ENCODE results near the gene DLG3.
"Not testable (repeated sequence)": the region's sequence is repeated elsewhere in the genome, so short reads cannot be mapped to it uniquely, and the experiment has no call there.

The DLG3 gene

DNA sequence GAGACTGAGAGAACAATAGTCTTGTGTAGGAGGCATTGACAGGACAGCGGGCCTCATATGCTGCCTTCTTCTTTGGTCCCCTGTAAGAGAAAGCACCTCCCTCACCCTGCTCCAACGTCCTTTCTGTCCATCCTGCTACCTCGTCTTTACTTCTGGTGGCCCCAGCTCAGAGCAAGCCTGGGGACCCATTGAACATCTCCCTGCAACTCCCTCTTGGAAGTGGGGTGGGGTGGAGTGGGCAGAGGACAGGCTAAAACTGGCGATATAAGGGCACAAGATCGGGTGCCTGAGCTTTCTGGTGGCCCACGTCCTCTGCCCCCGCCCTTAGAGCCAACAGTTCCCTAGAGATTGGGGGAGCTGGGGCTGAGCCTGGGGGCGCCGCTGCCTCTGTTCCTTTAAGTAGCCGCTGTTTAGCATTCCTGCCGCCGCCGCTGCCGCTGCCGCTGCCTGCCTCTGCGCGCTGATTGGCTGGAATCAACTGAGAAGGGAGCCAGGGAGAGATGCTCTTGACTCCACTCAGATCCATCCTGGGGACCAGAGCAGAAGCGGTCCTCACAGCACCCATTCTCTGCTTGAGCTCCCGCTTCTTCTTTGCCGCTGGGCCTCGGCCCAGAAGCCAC is at the start of gene DLG3:
Gene DLG3, plus strand, starts transcription at position 510 of the 620 bp plus-strand sequence. CDS start 367 bp downstream, outside the sequence.
- Histone ChIP-seq H3K4me1 (ENCODE audit: control insufficient read depth, insufficient read depth, low read length) (no peaks in the 10 kb centered on the region), H3K4me3 (ENCODE audit: low read length) (peak within 1 kb of the TSS; percentile 22; the same call in 1 of the 2 replicates), H3K9me3 (ENCODE audit: control insufficient read depth, insufficient read depth, low read length) (no peaks in the 10 kb centered on the region), H3K36me3 (ENCODE audit: control insufficient read depth, insufficient read depth, low read length) (no peaks in the 10 kb centered on the region), H3K27ac (ENCODE audit: low read length) (no peak within 1 kb of the TSS), H3K27me3 (ENCODE audit: control insufficient read depth, insufficient read depth, low read length) (no peaks in the 10 kb centered on the region)
- no CpG with 5 or more reads among the region's 21 CpGs for WGBS (ENCODE audit: insufficient coverage, insufficient read length)
- DNase-seq (ENCODE audit: low read depth, low spot score), result no peak

GRCh38 chrX:70398899-70399298 is 45.7 kb upstream of the DLG3 start:
- Histone ChIP-seq H3K4me3 (ENCODE audit: low read length) (no peak overlapping the region), H3K27ac (ENCODE audit: low read length) (no peak overlapping the region), H3K27me3 (ENCODE audit: control insufficient read depth, insufficient read depth, low read length) (no peaks in the 10 kb centered on the region), H3K36me3 (ENCODE audit: control insufficient read depth, insufficient read depth, low read length) (no peaks in the 10 kb centered on the region), H3K4me1 (ENCODE audit: control insufficient read depth, insufficient read depth, low read length) (no peaks in the 10 kb centered on the region), H3K9me3 (ENCODE audit: control insufficient read depth, insufficient read depth, low read length) (no peaks in the 10 kb centered on the region)
- WGBS (ENCODE audit: insufficient coverage, insufficient read length), result no CpG with 5 or more reads among the region's 4 CpGs
- no peak for DNase-seq (ENCODE audit: low read depth, low spot score)

GRCh38 chrX:70400181-70400580 is 44.5 kb upstream of the DLG3 start:
- H3K4me1 ChIP-seq (ENCODE audit: control insufficient read depth, insufficient read depth, low read length); H3K27ac ChIP-seq (ENCODE audit: low read length); H3K36me3 ChIP-seq (ENCODE audit: control insufficient read depth, insufficient read depth, low read length); H3K27me3 ChIP-seq (ENCODE audit: control insufficient read depth, insufficient read depth, low read length); H3K9me3 ChIP-seq (ENCODE audit: control insufficient read depth, insufficient read depth, low read length); DNase-seq (ENCODE audit: low read depth, low spot score); H3K4me3 ChIP-seq (ENCODE audit: low read length): not testable (repeated sequence)
- no CpG with 5 or more reads among the region's 3 CpGs for WGBS (ENCODE audit: insufficient coverage, insufficient read length)

- H3K27me3 ChIP-seq (ENCODE audit: control insufficient read depth, insufficient read depth, low read length), result no peaks in the 10 kb centered on the region
- H3K4me1 ChIP-seq (ENCODE audit: control insufficient read depth, insufficient read depth, low read length), result no peaks in the 10 kb centered on the region
- no peaks in the 10 kb centered on the region; the same call in 1 of the 2 replicates for H3K36me3 ChIP-seq (ENCODE audit: control insufficient read depth, insufficient read depth, low read length)
- no peaks in the 10 kb centered on the region for H3K9me3 ChIP-seq (ENCODE audit: control insufficient read depth, insufficient read depth, low read length)
- WGBS (ENCODE audit: insufficient coverage, insufficient read length), result no CpG with 5 or more reads among the region's 2 CpGs
- H3K4me3 ChIP-seq (ENCODE audit: low read length), result no peak overlapping the region
- no peak overlapping the region for H3K27ac ChIP-seq (ENCODE audit: low read length)
- DNase-seq (ENCODE audit: low read depth, low spot score), result no peak
These were observed 41.9 kb upstream of the DLG3 start for GRCh38 chrX:70402721-70403120.

DNA sequence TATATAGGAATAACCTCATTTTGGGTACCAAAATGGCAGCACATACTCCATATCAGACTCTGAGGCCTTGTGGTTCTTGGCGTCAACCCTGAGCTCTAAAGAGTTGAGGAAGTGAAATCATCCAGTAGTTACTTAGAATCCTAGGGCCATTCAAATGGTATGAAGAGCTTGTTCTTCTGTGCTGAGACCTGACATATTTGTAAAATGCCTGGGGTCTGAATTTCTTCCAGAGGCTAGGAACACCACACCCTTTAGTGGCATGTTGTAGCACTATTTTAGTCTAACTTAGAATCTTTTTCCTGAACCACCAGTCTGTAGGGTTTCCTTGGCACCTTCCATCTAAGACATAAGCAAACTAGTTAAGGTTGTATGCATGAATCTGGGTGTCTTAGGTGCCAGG is 39.6 kb upstream of the DLG3 start:
- no peak for DNase-seq (ENCODE audit: low read depth, low spot score)
- Histone ChIP-seq H3K36me3 (ENCODE audit: control insufficient read depth, insufficient read depth, low read length) (no peaks in the 10 kb centered on the region; the same call in 1 of the 2 replicates), H3K4me3 (ENCODE audit: low read length) (no peak overlapping the region), H3K9me3 (ENCODE audit: control insufficient read depth, insufficient read depth, low read length) (no peaks in the 10 kb centered on the region), H3K4me1 (ENCODE audit: control insufficient read depth, insufficient read depth, low read length) (no peaks in the 10 kb centered on the region), H3K27me3 (ENCODE audit: control insufficient read depth, insufficient read depth, low read length) (no peaks in the 10 kb centered on the region), H3K27ac (ENCODE audit: low read length) (no peak overlapping the region)
- WGBS (ENCODE audit: insufficient coverage, insufficient read length), result no CpG with 5 or more reads among the region's 1 CpG

- Histone ChIP-seq H3K27ac (ENCODE audit: low read length) (no peak overlapping the region), H3K27me3 (ENCODE audit: control insufficient read depth, insufficient read depth, low read length) (no peaks in the 10 kb centered on the region), H3K36me3 (ENCODE audit: control insufficient read depth, insufficient read depth, low read length) (no peaks in the 10 kb centered on the region; the same call in 1 of the 2 replicates), H3K4me3 (ENCODE audit: low read length) (no peak overlapping the region), H3K4me1 (ENCODE audit: control insufficient read depth, insufficient read depth, low read length) (no peaks in the 10 kb centered on the region), H3K9me3 (ENCODE audit: control insufficient read depth, insufficient read depth, low read length) (no peaks in the 10 kb centered on the region)
- DNase-seq (ENCODE audit: low read depth, low spot score), result no peak
- WGBS (ENCODE audit: insufficient coverage, insufficient read length), result no CpG with 5 or more reads among the region's 2 CpGs
These were observed 33.7 kb upstream of the DLG3 start for GRCh38 chrX:70410921-70411320.

DNA sequence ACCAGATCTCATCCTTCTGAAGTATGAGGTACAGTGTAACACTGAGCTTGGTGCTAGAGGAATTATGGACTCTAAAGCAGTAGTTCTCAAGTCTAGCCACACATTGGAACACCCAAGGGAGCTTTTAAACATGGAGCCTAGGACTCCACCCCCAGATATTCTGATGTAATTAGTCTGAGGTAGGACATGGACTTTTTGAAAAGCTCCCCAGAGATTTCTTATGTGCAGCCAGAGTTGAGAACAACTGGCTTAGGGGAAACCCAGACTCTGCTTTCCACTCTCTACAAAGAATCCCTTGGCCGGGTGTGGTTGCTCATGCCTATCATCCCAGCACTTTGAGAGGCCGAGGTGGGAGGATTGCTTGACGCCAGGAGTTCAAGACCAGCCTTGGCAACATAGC is 33.2 kb upstream of the DLG3 start:
- Histone ChIP-seq H3K27ac (ENCODE audit: low read length) (no peak overlapping the region), H3K4me3 (ENCODE audit: low read length) (no peak overlapping the region), H3K36me3 (ENCODE audit: control insufficient read depth, insufficient read depth, low read length) (no peaks in the 10 kb centered on the region; the same call in 1 of the 2 replicates), H3K27me3 (ENCODE audit: control insufficient read depth, insufficient read depth, low read length) (no peaks in the 10 kb centered on the region), H3K4me1 (ENCODE audit: control insufficient read depth, insufficient read depth, low read length) (no peaks in the 10 kb centered on the region), H3K9me3 (ENCODE audit: control insufficient read depth, insufficient read depth, low read length) (no peaks in the 10 kb centered on the region)
- DNase-seq (ENCODE audit: low read depth, low spot score), result no peak
- no CpG with 5 or more reads among the region's 3 CpGs for WGBS (ENCODE audit: insufficient coverage, insufficient read length)

DNA sequence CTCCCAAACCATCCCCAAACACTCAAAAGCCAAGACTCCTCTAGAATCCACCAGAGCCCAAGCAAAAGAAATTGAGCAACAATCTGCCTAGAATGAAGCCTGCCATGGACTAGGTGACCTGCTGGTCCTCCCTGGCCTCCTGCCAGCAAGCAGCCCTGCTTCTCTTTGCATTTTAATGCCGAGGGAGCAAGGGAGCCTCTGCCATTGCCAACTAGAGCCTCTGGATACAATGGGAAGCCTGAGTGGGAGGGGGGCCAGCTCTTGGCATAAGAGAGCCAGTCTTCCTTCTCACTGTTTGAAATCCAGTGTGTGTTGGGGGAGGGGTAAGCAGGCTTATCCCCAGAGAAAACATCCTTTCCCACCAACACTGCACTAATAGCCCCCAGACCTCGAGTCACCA is 23.0 kb upstream of the DLG3 start:
- peak overlapping the region; percentile 85 for H3K27ac ChIP-seq (ENCODE audit: low read length)
- no peaks in the 10 kb centered on the region for H3K9me3 ChIP-seq (ENCODE audit: control insufficient read depth, insufficient read depth, low read length)
- WGBS (ENCODE audit: insufficient coverage, insufficient read length), result no CpG with 5 or more reads among the region's 2 CpGs
- DNase-seq (ENCODE audit: low read depth, low spot score), result no peak
- no peaks in the 10 kb centered on the region for H3K27me3 ChIP-seq (ENCODE audit: control insufficient read depth, insufficient read depth, low read length)
- peaks cover 4% of the 10 kb centered on the region; the same call in 1 of the 2 replicates for H3K36me3 ChIP-seq (ENCODE audit: control insufficient read depth, insufficient read depth, low read length)
- no peak overlapping the region for H3K4me3 ChIP-seq (ENCODE audit: low read length)
- H3K4me1 ChIP-seq (ENCODE audit: control insufficient read depth, insufficient read depth, low read length), result peaks cover 4% of the 10 kb centered on the region; the same call in 1 of the 2 replicates

- H3K4me1 ChIP-seq (ENCODE audit: control insufficient read depth, insufficient read depth, low read length), result peaks cover 4% of the 10 kb centered on the region; the same call in 1 of the 2 replicates
- H3K27me3 ChIP-seq (ENCODE audit: control insufficient read depth, insufficient read depth, low read length), result no peaks in the 10 kb centered on the region
- no CpG with 5 or more reads among the region's 11 CpGs for WGBS (ENCODE audit: insufficient coverage, insufficient read length)
- no peaks in the 10 kb centered on the region for H3K9me3 ChIP-seq (ENCODE audit: control insufficient read depth, insufficient read depth, low read length)
- no peak within 1 kb of the TSS for H3K27ac ChIP-seq (ENCODE audit: low read length)
- peaks cover 8% of the 10 kb centered on the region; the same call in 1 of the 2 replicates for H3K36me3 ChIP-seq (ENCODE audit: control insufficient read depth, insufficient read depth, low read length)
- no peak for DNase-seq (ENCODE audit: low read depth, low spot score)
- peak within 1 kb of the TSS; percentile 45; the same call in 1 of the 2 replicates for H3K4me3 ChIP-seq (ENCODE audit: low read length)
These were observed 21.7 kb upstream of the DLG3 start, which contains the start of gene GDPD2 for GRCh38 chrX:70422851-70423341. Gene GDPD2 (plus strand): TSS chrX:70423314. CDS start chrX:70424985, 1,671 bp downstream.

DNA sequence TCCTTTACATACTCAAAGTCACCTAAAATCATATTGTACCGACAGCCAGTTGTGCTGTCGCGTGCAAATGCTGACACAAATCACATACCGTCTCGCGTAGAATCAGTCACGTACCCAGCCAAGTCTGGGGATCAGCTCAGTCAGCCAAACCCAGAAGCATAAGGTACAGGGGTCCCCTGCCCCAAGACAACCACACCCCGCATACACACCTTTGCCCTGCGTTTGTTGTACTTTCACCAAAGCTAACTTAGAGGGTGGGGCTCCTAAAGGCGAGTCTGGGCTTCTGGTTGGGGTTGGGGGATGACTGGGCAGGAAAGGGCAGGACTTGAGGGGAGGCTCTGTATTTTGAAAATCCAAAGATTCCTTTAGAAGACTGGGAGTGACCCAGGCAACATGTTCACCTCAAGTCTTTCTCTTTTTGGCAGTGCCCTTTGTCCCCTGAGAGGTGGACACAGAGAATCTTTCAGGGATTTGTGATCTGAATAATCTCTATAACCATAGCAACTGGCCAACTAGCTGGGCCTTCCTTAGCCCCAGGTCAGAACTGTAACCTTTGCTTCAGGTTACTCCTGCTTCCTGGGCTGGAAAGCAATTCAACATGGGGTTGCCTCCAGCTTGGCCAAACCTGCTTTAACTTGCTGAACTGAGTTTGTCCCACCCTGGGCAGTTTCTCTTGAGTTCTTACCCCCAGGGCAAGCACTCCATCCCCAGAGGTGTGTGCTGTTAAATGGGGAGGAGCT is 20.5 kb upstream of the DLG3 start:
- Histone ChIP-seq H3K4me1 (ENCODE audit: control insufficient read depth, insufficient read depth, low read length) (peaks cover 4% of the 10 kb centered on the region; the same call in 1 of the 2 replicates), H3K27ac (ENCODE audit: low read length) (no peak overlapping the region)
- no CpG with 5 or more reads among the region's 10 CpGs for WGBS (ENCODE audit: insufficient coverage, insufficient read length)

More for the DNA sequence above, 20.5 kb upstream of the DLG3 start:
- DNase-seq (ENCODE audit: low read depth, low spot score), result no peak
- peaks cover 8% of the 10 kb centered on the region; the same call in 1 of the 2 replicates for H3K36me3 ChIP-seq (ENCODE audit: control insufficient read depth, insufficient read depth, low read length)
- peak overlapping the region; percentile 17; the same call in 1 of the 2 replicates for H3K4me3 ChIP-seq (ENCODE audit: low read length)
- H3K27me3 ChIP-seq (ENCODE audit: control insufficient read depth, insufficient read depth, low read length), result no peaks in the 10 kb centered on the region
- H3K9me3 ChIP-seq (ENCODE audit: control insufficient read depth, insufficient read depth, low read length), result no peaks in the 10 kb centered on the region

Data from iPS DF 6.9 (cell line).